ENCODE data around the gene MUC12. TPM values are rescaled to one million over a fixed set of nuclear protein-coding genes. Genes with fewer than 3 reads are reported as not detected.

MUC12 gene
- total and polyA plus RNA-seq, 2 of the 4 experiments (the other 2 are of a cell fraction), result 4.0 TPM; not detected in 1

DNA sequence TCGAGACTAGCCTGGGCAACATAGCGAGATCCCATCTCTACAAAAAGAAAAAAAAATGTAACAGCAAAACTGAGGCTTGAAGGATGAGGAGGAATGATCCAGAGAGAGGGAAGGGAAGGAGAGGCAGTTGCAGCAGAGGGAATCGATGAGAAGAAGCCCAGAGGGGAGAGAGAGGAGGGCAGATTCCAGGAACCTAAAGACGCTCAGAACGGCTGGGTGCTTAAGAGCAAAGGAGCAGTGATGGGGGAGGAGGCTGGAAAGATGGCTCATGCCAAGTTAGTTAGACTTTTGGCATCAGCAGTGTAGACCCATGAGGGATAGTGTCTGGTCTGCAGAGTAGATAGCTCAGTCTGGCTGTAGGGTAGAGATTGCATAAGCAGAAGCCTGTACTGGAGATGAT lies 40.3 kb downstream of the MUC12 start:
- no peak for ATAC-seq (ENCODE audit: low read depth)
- H4K5ac ChIP-seq (ENCODE audit: low read depth, low read length), result no peak overlapping the region
- no peak overlapping the region for H4K8ac ChIP-seq (ENCODE audit: low read depth in 2 of 2, low read length in 2 of 2)
- no peak overlapping the region for H2AK9ac ChIP-seq (replicated peaks; ENCODE audit: low read depth, low read length, poor library complexity)
- no peaks in the 10 kb centered on the region for H4K20me1 ChIP-seq (ENCODE audit: insufficient read depth, low read length)
- no peak overlapping the region for H2BK15ac ChIP-seq (ENCODE audit: low read depth, low read length)
- POLR2A ChIA-PET (ENCODE audit: unreplicated experiment), result no interaction called here
- no peak overlapping the region for H3K9ac ChIP-seq (ENCODE audit: low read depth, low read length)
- no peaks in the 10 kb centered on the region for H3K27me3 ChIP-seq (ENCODE audit: control insufficient read depth, insufficient read depth, low read length)
- H3K23ac ChIP-seq (ENCODE audit: low read depth, low read length), result no peak overlapping the region
- H2BK120ac ChIP-seq (ENCODE audit: low read depth, low read length), result no peak overlapping the region
- dilution Hi-C loops (cut with HindIII; ENCODE audit: low sequenced_read_pairs, unreplicated experiment), result no loop called here
- TF ChIP-seq MAFK (IDR thresholded peaks at IDR 0.05; ENCODE audit: low read depth, low read length), result no peak
- TF ChIP-seq, protein P1, sequence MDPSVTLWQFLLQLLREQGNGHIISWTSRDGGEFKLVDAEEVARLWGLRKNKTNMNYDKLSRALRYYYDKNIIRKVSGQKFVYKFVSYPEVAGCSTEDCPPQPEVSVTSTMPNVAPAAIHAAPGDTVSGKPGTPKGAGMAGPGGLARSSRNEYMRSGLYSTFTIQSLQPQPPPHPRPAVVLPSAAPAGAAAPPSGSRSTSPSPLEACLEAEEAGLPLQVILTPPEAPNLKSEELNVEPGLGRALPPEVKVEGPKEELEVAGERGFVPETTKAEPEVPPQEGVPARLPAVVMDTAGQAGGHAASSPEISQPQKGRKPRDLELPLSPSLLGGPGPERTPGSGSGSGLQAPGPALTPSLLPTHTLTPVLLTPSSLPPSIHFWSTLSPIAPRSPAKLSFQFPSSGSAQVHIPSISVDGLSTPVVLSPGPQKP (IDR thresholded peaks at IDR 0.05; ENCODE audit: borderline replicate concordance, low read depth, low read length), result no peak
- no peak for TF ChIP-seq NFE2L2 (IDR thresholded peaks at IDR 0.05; ENCODE audit: low read depth, low read length)
- TF ChIP-seq RAD21 (IDR thresholded peaks at IDR 0.05; ENCODE audit: low read length), result no peak
- TF ChIP-seq, protein P2, sequence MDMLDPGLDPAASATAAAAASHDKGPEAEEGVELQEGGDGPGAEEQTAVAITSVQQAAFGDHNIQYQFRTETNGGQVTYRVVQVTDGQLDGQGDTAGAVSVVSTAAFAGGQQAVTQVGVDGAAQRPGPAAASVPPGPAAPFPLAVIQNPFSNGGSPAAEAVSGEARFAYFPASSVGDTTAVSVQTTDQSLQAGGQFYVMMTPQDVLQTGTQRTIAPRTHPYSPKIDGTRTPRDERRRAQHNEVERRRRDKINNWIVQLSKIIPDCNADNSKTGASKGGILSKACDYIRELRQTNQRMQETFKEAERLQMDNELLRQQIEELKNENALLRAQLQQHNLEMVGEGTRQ (IDR thresholded peaks at IDR 0.05; ENCODE audit: low read depth, low read length), result no peak
- no peak for TF ChIP-seq POLR2A (IDR thresholded peaks at IDR 0.05; ENCODE audit: low read depth, low read length)
- no peak for TF ChIP-seq SMC3 (IDR thresholded peaks at IDR 0.05; ENCODE audit: low read depth, low read length)
- TF ChIP-seq CHD1 (IDR thresholded peaks at IDR 0.05; ENCODE audit: low read depth, low read length), result no peak
- TF ChIP-seq RFX5 (IDR thresholded peaks at IDR 0.05; ENCODE audit: low read depth, low read length), result no peak
- TF ChIP-seq MXI1 (IDR thresholded peaks at IDR 0.05; ENCODE audit: borderline replicate concordance, low read depth, low read length), result no peak
- TF ChIP-seq FOS (IDR thresholded peaks at IDR 0.05; ENCODE audit: low read depth, low read length), result no peak
- TF ChIP-seq, protein P3, sequence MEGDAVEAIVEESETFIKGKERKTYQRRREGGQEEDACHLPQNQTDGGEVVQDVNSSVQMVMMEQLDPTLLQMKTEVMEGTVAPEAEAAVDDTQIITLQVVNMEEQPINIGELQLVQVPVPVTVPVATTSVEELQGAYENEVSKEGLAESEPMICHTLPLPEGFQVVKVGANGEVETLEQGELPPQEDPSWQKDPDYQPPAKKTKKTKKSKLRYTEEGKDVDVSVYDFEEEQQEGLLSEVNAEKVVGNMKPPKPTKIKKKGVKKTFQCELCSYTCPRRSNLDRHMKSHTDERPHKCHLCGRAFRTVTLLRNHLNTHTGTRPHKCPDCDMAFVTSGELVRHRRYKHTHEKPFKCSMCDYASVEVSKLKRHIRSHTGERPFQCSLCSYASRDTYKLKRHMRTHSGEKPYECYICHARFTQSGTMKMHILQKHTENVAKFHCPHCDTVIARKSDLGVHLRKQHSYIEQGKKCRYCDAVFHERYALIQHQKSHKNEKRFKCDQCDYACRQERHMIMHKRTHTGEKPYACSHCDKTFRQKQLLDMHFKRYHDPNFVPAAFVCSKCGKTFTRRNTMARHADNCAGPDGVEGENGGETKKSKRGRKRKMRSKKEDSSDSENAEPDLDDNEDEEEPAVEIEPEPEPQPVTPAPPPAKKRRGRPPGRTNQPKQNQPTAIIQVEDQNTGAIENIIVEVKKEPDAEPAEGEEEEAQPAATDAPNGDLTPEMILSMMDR (conservative IDR thresholded peaks at IDR 0.05; ENCODE audit: low read depth, low read length), result no peak
- TF ChIP-seq BHLHE40 (IDR thresholded peaks at IDR 0.05; ENCODE audit: low read depth, low read length), result no peak
- no peak for TF ChIP-seq RCOR1 (IDR thresholded peaks at IDR 0.05; ENCODE audit: insufficient replicate concordance, low read length)
- TF ChIP-seq CEBPB (IDR thresholded peaks at IDR 0.05; ENCODE audit: low read depth, low read length), result no peak
- TF ChIP-seq MAZ (IDR thresholded peaks at IDR 0.05; ENCODE audit: borderline replicate concordance, low read depth, low read length), result no peak
- no peaks in the 10 kb centered on the region for H3K9me3 ChIP-seq (ENCODE audit: control insufficient read depth, insufficient read depth, low read length)
- no peak overlapping the region for H2AK5ac ChIP-seq (ENCODE audit: low read depth, low read length)
- H3K4me2 ChIP-seq (ENCODE audit: low read depth, low read length), result no peak overlapping the region
- no peaks in the 10 kb centered on the region for H3K79me1 ChIP-seq (ENCODE audit: low read depth in 1 of 2, low read length in 2 of 2)
- no peaks in the 10 kb centered on the region for H3K4me1 ChIP-seq (ENCODE audit: control insufficient read depth, insufficient read depth, low read length)
- no peak overlapping the region for H3K56ac ChIP-seq (ENCODE audit: extremely low read depth, insufficient read depth, low read length)
- H3K4ac ChIP-seq (ENCODE audit: low read depth, low read length), result no peak overlapping the region
- no peak for DNase-seq
- intact Hi-C loops (cut with micrococcal nuclease), result no loop called here
- H3K36me3 ChIP-seq (ENCODE audit: control insufficient read depth, insufficient read depth, low read length), result peaks cover 7% of the 10 kb centered on the region
- no peak overlapping the region for H2BK20ac ChIP-seq (ENCODE audit: low read depth, low read length)
- WGBS, 2 experiments (ENCODE audit: extremely low coverage in 2 of 2, insufficient read length in 1 of 2), result 90% methylated on average over 3 of the region's 5 CpGs; no CpG with 5 or more reads in 1 of the 2 experiments
- no peak overlapping the region for H3K14ac ChIP-seq (replicated peaks; ENCODE audit: low read depth, low read length)
- BruUV-seq (replicated peaks), result no TSS peak
- no peak overlapping the region for H2BK5ac ChIP-seq (ENCODE audit: low read depth, low read length, poor library complexity, severe bottlenecking)
- H3K27ac ChIP-seq (ENCODE audit: insufficient read depth, low read length), result no peak overlapping the region
- H3K4me3 ChIP-seq (ENCODE audit: insufficient read depth, low read depth, low read length), result no peak overlapping the region
- no peak overlapping the region for H4K91ac ChIP-seq (ENCODE audit: insufficient read depth, low read depth, low read length)
- CTCF ChIA-PET, result no interaction called here
- no peak overlapping the region for H2AFZ ChIP-seq (replicated peaks; ENCODE audit: low read length, poor library complexity)
- in situ Hi-C loops (cut with MboI; ENCODE audit: low sequenced_read_pairs), result no loop called here
- H3K18ac ChIP-seq (ENCODE audit: low read depth, low read length), result no peak overlapping the region
- H3K9me1 ChIP-seq (ENCODE audit: insufficient read depth, low read length), result no peaks in the 10 kb centered on the region; the same call in 1 of the 2 replicates

All from IMR-90 (cell line).